ENCODE measurements around the gene TECPR2.
"Not testable (repeated sequence)": the region's sequence is repeated elsewhere in the genome, so short reads cannot be mapped to it uniquely, and the experiment has no call there.

Gene TECPR2

DNA sequence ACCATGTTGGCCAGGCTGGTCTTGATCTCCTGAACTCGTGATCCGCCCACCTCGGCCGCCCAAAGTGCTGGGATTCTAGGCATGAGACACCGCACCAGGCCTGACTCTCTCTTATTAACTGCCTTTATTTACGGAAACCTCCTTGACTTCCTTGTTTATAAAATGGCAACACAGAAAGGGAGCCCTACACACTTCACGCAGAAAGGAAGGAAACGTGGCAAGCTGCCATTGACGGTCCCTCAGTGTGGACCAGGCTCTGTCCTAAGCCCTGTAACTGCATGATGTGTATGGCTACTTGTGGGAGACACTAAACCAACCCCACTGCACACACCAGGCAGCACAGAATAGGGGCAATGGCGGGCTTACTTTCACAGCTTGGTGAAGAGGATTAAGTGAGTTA is 11.7 kb upstream of the TECPR2 start:
- Histone ChIP-seq H3K27me3 (ENCODE audit: insufficient read depth, poor library complexity, severe bottlenecking) (no peaks in the 10 kb centered on the region), H3K27ac (replicated peaks) (peak overlapping the region; percentile 67), H3K4me3 (replicated peaks; ENCODE audit: insufficient read depth, low read length) (no peak overlapping the region)
- peak in 1 of 2 experiments; percentile 35 for DNase-seq (ENCODE audit: low read depth in 1 of 2, low spot score in 1 of 2)
- no peak for TF ChIP-seq POLR2AphosphoS5 (IDR thresholded peaks at IDR 0.05; ENCODE audit: low read depth)
- TF ChIP-seq, protein P1, sequence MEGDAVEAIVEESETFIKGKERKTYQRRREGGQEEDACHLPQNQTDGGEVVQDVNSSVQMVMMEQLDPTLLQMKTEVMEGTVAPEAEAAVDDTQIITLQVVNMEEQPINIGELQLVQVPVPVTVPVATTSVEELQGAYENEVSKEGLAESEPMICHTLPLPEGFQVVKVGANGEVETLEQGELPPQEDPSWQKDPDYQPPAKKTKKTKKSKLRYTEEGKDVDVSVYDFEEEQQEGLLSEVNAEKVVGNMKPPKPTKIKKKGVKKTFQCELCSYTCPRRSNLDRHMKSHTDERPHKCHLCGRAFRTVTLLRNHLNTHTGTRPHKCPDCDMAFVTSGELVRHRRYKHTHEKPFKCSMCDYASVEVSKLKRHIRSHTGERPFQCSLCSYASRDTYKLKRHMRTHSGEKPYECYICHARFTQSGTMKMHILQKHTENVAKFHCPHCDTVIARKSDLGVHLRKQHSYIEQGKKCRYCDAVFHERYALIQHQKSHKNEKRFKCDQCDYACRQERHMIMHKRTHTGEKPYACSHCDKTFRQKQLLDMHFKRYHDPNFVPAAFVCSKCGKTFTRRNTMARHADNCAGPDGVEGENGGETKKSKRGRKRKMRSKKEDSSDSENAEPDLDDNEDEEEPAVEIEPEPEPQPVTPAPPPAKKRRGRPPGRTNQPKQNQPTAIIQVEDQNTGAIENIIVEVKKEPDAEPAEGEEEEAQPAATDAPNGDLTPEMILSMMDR (IDR thresholded peaks at IDR 0.05; ENCODE audit: insufficient read depth, low read length): no peak
- TF ChIP-seq SPI1 (IDR thresholded peaks at IDR 0.05; ENCODE audit: borderline replicate concordance, low read depth): peak; percentile 13; the same call in 1 of the 2 replicates
- no peak for TF ChIP-seq GABPA (IDR thresholded peaks at IDR 0.05; ENCODE audit: low read depth)
- TF ChIP-seq, protein P2, sequence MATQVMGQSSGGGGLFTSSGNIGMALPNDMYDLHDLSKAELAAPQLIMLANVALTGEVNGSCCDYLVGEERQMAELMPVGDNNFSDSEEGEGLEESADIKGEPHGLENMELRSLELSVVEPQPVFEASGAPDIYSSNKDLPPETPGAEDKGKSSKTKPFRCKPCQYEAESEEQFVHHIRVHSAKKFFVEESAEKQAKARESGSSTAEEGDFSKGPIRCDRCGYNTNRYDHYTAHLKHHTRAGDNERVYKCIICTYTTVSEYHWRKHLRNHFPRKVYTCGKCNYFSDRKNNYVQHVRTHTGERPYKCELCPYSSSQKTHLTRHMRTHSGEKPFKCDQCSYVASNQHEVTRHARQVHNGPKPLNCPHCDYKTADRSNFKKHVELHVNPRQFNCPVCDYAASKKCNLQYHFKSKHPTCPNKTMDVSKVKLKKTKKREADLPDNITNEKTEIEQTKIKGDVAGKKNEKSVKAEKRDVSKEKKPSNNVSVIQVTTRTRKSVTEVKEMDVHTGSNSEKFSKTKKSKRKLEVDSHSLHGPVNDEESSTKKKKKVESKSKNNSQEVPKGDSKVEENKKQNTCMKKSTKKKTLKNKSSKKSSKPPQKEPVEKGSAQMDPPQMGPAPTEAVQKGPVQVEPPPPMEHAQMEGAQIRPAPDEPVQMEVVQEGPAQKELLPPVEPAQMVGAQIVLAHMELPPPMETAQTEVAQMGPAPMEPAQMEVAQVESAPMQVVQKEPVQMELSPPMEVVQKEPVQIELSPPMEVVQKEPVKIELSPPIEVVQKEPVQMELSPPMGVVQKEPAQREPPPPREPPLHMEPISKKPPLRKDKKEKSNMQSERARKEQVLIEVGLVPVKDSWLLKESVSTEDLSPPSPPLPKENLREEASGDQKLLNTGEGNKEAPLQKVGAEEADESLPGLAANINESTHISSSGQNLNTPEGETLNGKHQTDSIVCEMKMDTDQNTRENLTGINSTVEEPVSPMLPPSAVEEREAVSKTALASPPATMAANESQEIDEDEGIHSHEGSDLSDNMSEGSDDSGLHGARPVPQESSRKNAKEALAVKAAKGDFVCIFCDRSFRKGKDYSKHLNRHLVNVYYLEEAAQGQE (IDR thresholded peaks at IDR 0.05; ENCODE audit: insufficient replicate concordance, low read depth): no peak

DNA sequence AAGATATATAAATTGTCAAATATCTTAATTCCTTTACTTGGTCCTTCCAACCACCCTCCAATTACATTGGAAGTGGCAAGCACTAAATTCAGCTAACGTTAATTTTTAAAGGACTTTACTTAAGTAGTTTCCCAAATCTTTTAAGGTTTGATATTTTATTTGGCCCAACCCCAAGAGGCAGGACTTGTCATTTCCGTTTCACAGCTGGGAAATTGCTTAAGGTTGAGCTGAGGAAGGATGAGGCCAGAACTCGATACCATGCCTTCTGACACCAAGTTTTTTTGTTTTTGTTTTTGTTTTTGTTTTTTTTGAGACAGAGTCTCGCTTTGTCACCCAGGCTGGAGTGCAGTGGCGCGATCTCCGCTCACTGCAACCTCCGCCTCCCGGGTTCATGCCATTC is 11.1 kb upstream of the TECPR2 start:
- DNase-seq (ENCODE audit: low read depth in 1 of 2, low spot score in 1 of 2): peak in 1 of 2 experiments; percentile 70
- peak overlapping the region; percentile 67 for H3K27ac ChIP-seq (replicated peaks)

DNA sequence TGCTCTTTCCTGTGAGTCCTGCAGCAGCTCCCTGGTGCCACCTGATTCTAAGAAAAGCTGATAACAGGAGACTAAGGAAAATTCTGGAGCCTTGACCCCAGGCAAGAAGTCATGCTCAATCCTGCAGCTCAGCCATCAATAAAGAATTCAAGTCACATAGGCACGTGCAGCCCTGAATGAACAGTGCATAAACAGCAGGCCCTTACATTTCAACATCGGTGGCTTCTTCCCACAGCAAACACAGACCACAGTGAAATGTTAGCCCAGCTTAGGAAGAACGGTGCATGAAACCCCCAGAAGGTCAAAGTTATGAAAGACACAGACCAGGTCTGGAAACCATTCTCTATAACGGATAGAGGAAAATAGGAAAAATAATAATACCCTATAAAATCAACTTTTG is 10.5 kb upstream of the TECPR2 start:
- no peak overlapping the region for H3K4me3 ChIP-seq (replicated peaks; ENCODE audit: insufficient read depth, low read length)
- TF ChIP-seq POLR2AphosphoS5 (IDR thresholded peaks at IDR 0.05; ENCODE audit: low read depth) (no peak), SPI1 (IDR thresholded peaks at IDR 0.05; ENCODE audit: borderline replicate concordance, low read depth) (no peak), GABPA (IDR thresholded peaks at IDR 0.05; ENCODE audit: low read depth) (no peak)
- TF ChIP-seq, protein P2 (IDR thresholded peaks at IDR 0.05; ENCODE audit: insufficient replicate concordance, low read depth): no peak
- TF ChIP-seq, protein P1 (IDR thresholded peaks at IDR 0.05; ENCODE audit: insufficient read depth, low read length): no peak
- no peaks in the 10 kb centered on the region for H3K27me3 ChIP-seq (ENCODE audit: insufficient read depth, poor library complexity, severe bottlenecking)

More for the DNA sequence above, 11.1 kb upstream of the TECPR2 start:
- not testable (repeated sequence) for H3K27me3 ChIP-seq (ENCODE audit: insufficient read depth, poor library complexity, severe bottlenecking); H3K4me3 ChIP-seq (replicated peaks; ENCODE audit: insufficient read depth, low read length)

DNA sequence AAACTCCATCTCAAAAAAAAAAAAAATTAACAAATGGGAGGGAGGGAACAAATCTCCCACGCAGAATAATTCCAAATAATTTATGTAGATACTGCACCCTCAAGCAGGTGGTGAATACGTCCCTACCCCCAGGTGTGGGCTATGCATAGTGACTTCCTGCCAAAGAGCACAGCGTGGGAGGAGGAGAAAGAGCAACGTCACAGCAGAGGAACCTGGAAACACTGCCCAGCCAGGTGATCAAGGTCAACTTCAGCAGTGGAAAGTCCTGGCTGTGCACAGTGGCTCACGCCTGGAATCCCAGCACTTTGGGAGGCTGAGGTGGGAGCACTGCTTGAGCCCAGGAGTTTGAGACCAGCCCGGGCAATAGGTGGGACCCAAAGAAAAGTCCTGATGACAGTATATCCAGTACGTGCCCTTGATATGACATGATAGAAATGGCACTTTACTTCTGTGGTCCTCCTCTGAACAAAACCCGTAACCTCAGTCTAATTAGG is 9.6 kb upstream of the TECPR2 start:
- Histone ChIP-seq H3K27ac (replicated peaks) (peak overlapping the region; percentile 67), H3K4me3 (replicated peaks; ENCODE audit: insufficient read depth, low read length) (no peak overlapping the region), H3K27me3 (ENCODE audit: insufficient read depth, poor library complexity, severe bottlenecking) (no peaks in the 10 kb centered on the region)
- TF ChIP-seq POLR2AphosphoS5 (IDR thresholded peaks at IDR 0.05; ENCODE audit: low read depth) (no peak), SPI1 (IDR thresholded peaks at IDR 0.05; ENCODE audit: borderline replicate concordance, low read depth) (no peak), GABPA (IDR thresholded peaks at IDR 0.05; ENCODE audit: low read depth) (no peak)
- TF ChIP-seq, protein P2 (IDR thresholded peaks at IDR 0.05; ENCODE audit: insufficient replicate concordance, low read depth): no peak
- TF ChIP-seq, protein P1 (IDR thresholded peaks at IDR 0.05; ENCODE audit: insufficient read depth, low read length): no peak
- DNase-seq (ENCODE audit: low read depth in 1 of 2, low spot score in 1 of 2): no peak

More for the DNA sequence above, 10.5 kb upstream of the TECPR2 start:
- peak overlapping the region; percentile 67 for H3K27ac ChIP-seq (replicated peaks)
- peak; percentile 51 to 79 for DNase-seq (ENCODE audit: low read depth in 1 of 2, low spot score in 1 of 2)
